ENCODE measurements around the gene SAMD1. TPM values are rescaled to one million over a fixed set of nuclear protein-coding genes. Genes with fewer than 3 reads are reported as not detected.
A peak's percentile ranks its signal among the peaks of the same experiment; 100 is the strongest.

SAMD1 gene
- total RNA-seq, 1 donor from 2014 or later: 152 TPM

- Mint-ChIP-seq H3K27me3 (no peaks in the 10 kb centered on the region), H3K4me3 (no peak overlapping the region), H3K9me3 (no peaks in the 10 kb centered on the region), H3K36me3 (ENCODE audit: low read depth) (peaks cover 8% of the 10 kb centered on the region), H3K4me1 (peaks cover 6% of the 10 kb centered on the region), H3K27ac (no peak overlapping the region)
- DNase-seq: no peak
- intact Hi-C loops (cut with micrococcal nuclease): no loop called here
Observed at GRCh38 chr19:14107581-14108461, 17.3 kb upstream of the SAMD1 start.

GRCh38 chr19:14106840-14107239 is 16.3 kb upstream of the SAMD1 start:
- Mint-ChIP-seq H3K9me3 (no peaks in the 10 kb centered on the region), H3K4me3 (no peak overlapping the region), H3K27me3 (no peaks in the 10 kb centered on the region), H3K4me1 (peaks cover 3% of the 10 kb centered on the region), H3K36me3 (ENCODE audit: low read depth) (peaks cover 9% of the 10 kb centered on the region), H3K27ac (no peak overlapping the region)
- no peak for DNase-seq
- intact Hi-C loops (cut with micrococcal nuclease): no loop called here

GRCh38 chr19:14105680-14106079 is 15.1 kb upstream of the SAMD1 start:
- no peak overlapping the region for H3K27ac Mint-ChIP-seq
- intact Hi-C loops (cut with micrococcal nuclease): no loop called here
- no peak for DNase-seq
- peaks cover 13% of the 10 kb centered on the region for H3K36me3 Mint-ChIP-seq (ENCODE audit: low read depth)
- H3K4me3 Mint-ChIP-seq: no peak overlapping the region
- H3K27me3 Mint-ChIP-seq: no peaks in the 10 kb centered on the region
- H3K4me1 Mint-ChIP-seq: no peaks in the 10 kb centered on the region
- H3K9me3 Mint-ChIP-seq: no peaks in the 10 kb centered on the region

GRCh38 chr19:14103310-14103709 is 12.8 kb upstream of the SAMD1 start:
- intact Hi-C loops (cut with micrococcal nuclease): no loop called here
- DNase-seq: no peak
- peaks cover 13% of the 10 kb centered on the region for H3K36me3 Mint-ChIP-seq (ENCODE audit: low read depth)
- no peaks in the 10 kb centered on the region for H3K9me3 Mint-ChIP-seq
- H3K4me1 Mint-ChIP-seq: no peaks in the 10 kb centered on the region
- H3K27me3 Mint-ChIP-seq: no peaks in the 10 kb centered on the region
- H3K4me3 Mint-ChIP-seq: no peak overlapping the region
- no peak overlapping the region for H3K27ac Mint-ChIP-seq

- H3K4me3 Mint-ChIP-seq: no peak overlapping the region
- intact Hi-C loops (cut with micrococcal nuclease): no loop called here
- H3K27ac Mint-ChIP-seq: no peak overlapping the region
- H3K4me1 Mint-ChIP-seq: no peaks in the 10 kb centered on the region
- H3K27me3 Mint-ChIP-seq: no peaks in the 10 kb centered on the region
- H3K9me3 Mint-ChIP-seq: no peaks in the 10 kb centered on the region
- H3K36me3 Mint-ChIP-seq (ENCODE audit: low read depth): peaks cover 16% of the 10 kb centered on the region
- no peak for DNase-seq
Observed at GRCh38 chr19:14102756-14103155, 12.2 kb upstream of the SAMD1 start.

- Mint-ChIP-seq H3K9me3 (no peaks in the 10 kb centered on the region), H3K4me1 (no peaks in the 10 kb centered on the region), H3K4me3 (no peak overlapping the region), H3K27ac (no peak overlapping the region), H3K27me3 (no peaks in the 10 kb centered on the region), H3K36me3 (ENCODE audit: low read depth) (peaks cover 15% of the 10 kb centered on the region)
- intact Hi-C loops (cut with micrococcal nuclease): no loop called here
- DNase-seq: no peak
Observed at GRCh38 chr19:14102102-14102696, 11.6 kb upstream of the SAMD1 start.

- no peaks in the 10 kb centered on the region for H3K27me3 Mint-ChIP-seq
- no peak overlapping the region for H3K27ac Mint-ChIP-seq
- no peaks in the 10 kb centered on the region for H3K4me1 Mint-ChIP-seq
- no peak for DNase-seq
- no peaks in the 10 kb centered on the region for H3K9me3 Mint-ChIP-seq
- intact Hi-C loops (cut with micrococcal nuclease): no loop called here
- peaks cover 20% of the 10 kb centered on the region for H3K36me3 Mint-ChIP-seq (ENCODE audit: low read depth)
- H3K4me3 Mint-ChIP-seq: no peak overlapping the region
Observed at GRCh38 chr19:14101003-14101545, 10.5 kb upstream of the SAMD1 start.

GRCh38 chr19:14097532-14098151 is 7.1 kb upstream of the SAMD1 start:
- intact Hi-C loops (cut with micrococcal nuclease): no loop called here
- peaks cover 5% of the 10 kb centered on the region for H3K9me3 Mint-ChIP-seq
- H3K4me1 Mint-ChIP-seq: peaks cover 2% of the 10 kb centered on the region
- H3K36me3 Mint-ChIP-seq (ENCODE audit: low read depth): peaks cover 28% of the 10 kb centered on the region
- DNase-seq: no peak
- no peak overlapping the region for H3K27ac Mint-ChIP-seq
- H3K4me3 Mint-ChIP-seq: no peak overlapping the region
- no peaks in the 10 kb centered on the region for H3K27me3 Mint-ChIP-seq

- intact Hi-C loops (cut with micrococcal nuclease): no loop called here
- Mint-ChIP-seq H3K27ac (no peak overlapping the region), H3K9me3 (peaks cover 5% of the 10 kb centered on the region), H3K27me3 (no peaks in the 10 kb centered on the region), H3K4me1 (peaks cover 9% of the 10 kb centered on the region), H3K36me3 (ENCODE audit: low read depth) (peaks cover 32% of the 10 kb centered on the region), H3K4me3 (no peak overlapping the region)
- no peak for DNase-seq
Observed at GRCh38 chr19:14096272-14096992, 5.9 kb upstream of the SAMD1 start.

- Mint-ChIP-seq H3K36me3 (ENCODE audit: low read depth) (peaks cover 28% of the 10 kb centered on the region), H3K4me3 (no peak overlapping the region), H3K27me3 (no peaks in the 10 kb centered on the region), H3K4me1 (peaks cover 10% of the 10 kb centered on the region), H3K27ac (peak overlapping the region; percentile 48), H3K9me3 (peaks cover 5% of the 10 kb centered on the region)
- intact Hi-C loops (cut with micrococcal nuclease): no loop called here
- peak; percentile 61 for DNase-seq
Observed at GRCh38 chr19:14094854-14095253, 4.3 kb upstream of the SAMD1 start.

GRCh38 chr19:14093117-14093823 is 2.7 kb upstream of the SAMD1 start:
- peak overlapping the region; percentile 41 for H3K4me3 Mint-ChIP-seq

GRCh38 chr19:14091813-14092462 is 1.4 kb upstream of the SAMD1 start:
- Mint-ChIP-seq H3K27ac (peak overlapping the region; percentile 98), H3K4me1 (peaks cover 17% of the 10 kb centered on the region), H3K36me3 (ENCODE audit: low read depth) (peaks cover 39% of the 10 kb centered on the region), H3K9me3 (peaks cover 5% of the 10 kb centered on the region), H3K4me3 (peak overlapping the region; percentile 92), H3K27me3 (no peaks in the 10 kb centered on the region)
- peak; percentile 86 for DNase-seq
- intact Hi-C loops (cut with micrococcal nuclease): loop anchor here (1.0 to 2.0 kb wide), 3 partner anchors 19 to 45 kb away; partner anchors contain the start of genes ASF1B and PRKACA

More at GRCh38 chr19:14093117-14093823, 2.7 kb upstream of the SAMD1 start:
- peak; percentile 58 for DNase-seq
- Mint-ChIP-seq H3K36me3 (ENCODE audit: low read depth) (peaks cover 37% of the 10 kb centered on the region), H3K9me3 (peaks cover 5% of the 10 kb centered on the region), H3K27ac (peak overlapping the region; percentile 68), H3K4me1 (peaks cover 14% of the 10 kb centered on the region), H3K27me3 (no peaks in the 10 kb centered on the region)
- intact Hi-C loops (cut with micrococcal nuclease): no loop called here

All from activated CD4-positive, alpha-beta T cell treated with anti-CD3 and anti-CD28 coated beads, Interleukin-2, amount 10 ng/mL, durations not matched to agents 24 days and 14 days (primary cell).